NCI-H2227 treated with DMSO at 0.1 percent for 48 hours (cell line): ENCODE measurements around the gene ALKBH2.
A peak's percentile ranks its signal among the peaks of the same experiment; 100 is the strongest.

Experiments
- DNase-seq: peaks from one replicate; lab custom pipeline; 2025; lab: John Stamatoyannopoulos, UW

Gene ALKBH2

DNA sequence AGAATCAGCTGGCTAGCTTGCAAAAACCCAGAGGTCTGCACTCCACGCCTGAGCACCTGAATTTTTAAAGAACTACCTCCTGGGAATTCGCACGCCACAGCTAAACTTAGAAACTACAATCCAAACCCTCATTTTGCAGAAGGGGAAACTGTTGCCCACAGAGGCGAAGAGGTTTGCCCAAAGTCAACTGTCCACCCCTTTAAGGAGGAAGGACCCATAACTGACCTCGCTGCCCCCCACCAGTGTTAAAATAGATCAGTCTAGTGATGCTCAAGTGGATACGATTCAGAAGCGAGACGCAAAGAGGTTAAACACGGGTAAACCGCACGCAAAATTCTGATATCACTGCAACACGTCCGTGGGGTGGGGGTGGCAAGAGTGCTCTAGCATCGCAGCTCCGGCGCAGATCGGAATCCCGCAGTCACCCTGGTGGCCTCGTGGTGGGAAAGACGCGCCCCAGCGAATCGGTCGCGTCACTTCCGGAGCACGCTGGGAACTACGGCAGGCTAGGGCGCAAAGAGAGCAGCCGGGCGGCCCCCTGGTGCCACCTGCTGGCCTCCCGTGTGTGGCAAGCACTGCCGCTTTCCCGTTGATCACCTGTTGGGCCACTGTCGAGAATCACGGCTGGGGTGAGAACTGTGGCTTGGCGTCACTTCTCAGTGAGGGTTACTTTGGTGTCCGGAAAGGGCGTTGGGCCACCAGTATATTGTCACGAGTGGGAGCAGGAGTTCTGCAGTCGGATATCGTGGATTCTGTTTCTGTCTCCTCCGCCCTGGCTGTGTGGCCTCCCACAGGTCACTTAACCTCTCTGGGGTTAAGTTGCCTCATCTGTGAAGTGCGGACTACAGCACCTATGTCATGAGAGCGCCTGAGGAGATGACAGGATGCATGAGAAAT, at the start of gene ALKBH2:
Gene ALKBH2 (minus strand): TSS at position 451 of the 897 bp plus-strand sequence. CDS start 686 bp downstream, outside the sequence.
- peak; percentile 90 for DNase-seq

DNA sequence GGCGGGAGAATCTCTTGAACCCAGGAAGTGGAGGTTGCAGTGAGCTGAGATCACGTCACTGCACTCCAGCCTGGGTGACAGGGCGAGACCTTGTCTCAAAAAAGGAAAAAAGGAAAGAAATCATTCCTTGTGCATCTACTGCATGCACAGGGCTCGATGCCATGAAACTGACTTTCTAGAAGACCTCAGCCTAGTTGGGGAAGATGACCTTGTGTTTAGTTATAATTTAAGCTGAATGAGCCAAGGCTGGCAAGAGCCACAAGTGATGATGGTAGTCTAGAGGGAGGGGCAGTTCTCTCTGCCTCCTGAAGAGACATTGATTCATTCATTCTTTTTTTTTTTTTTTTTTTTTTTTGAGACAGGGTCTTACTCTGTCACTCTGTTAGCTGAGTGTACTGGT, 47.3 kb upstream of the ALKBH2 start:
- DNase-seq: no peak

DNA sequence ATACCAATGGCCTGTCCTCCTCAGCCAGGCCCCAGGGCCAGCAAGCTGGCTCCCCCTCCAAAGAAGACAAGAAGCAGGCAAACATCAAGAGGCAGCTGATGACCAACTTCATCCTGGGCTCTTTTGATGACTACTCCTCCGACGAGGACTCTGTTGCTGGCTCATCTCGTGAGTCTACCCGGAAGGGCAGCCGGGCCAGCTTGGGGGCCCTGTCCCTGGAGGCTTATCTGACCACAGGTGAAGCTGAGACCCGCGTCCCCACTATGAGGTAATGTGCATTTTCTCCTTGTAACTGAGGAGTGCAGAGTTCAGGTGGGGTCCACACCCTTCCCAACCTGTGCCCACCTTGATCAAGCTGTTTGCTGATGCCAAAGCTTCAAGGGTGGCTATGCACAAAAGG, 46.5 kb upstream of the ALKBH2 start:
- no peak for DNase-seq

DNA sequence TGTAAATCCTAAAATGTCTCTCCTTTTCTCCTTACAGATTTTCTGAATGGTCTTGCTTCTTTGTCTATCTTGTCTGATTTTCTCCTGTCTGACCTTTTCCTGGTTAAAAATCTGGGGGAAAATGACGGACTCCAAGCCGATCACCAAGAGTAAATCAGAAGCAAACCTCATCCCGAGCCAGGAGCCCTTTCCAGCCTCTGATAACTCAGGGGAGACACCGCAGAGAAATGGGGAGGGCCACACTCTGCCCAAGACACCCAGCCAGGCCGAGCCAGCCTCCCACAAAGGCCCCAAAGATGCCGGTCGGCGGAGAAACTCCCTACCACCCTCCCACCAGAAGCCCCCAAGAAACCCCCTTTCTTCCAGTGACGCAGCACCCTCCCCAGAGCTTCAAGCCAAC, 46.1 kb upstream of the ALKBH2 start:
- DNase-seq: no peak

DNA sequence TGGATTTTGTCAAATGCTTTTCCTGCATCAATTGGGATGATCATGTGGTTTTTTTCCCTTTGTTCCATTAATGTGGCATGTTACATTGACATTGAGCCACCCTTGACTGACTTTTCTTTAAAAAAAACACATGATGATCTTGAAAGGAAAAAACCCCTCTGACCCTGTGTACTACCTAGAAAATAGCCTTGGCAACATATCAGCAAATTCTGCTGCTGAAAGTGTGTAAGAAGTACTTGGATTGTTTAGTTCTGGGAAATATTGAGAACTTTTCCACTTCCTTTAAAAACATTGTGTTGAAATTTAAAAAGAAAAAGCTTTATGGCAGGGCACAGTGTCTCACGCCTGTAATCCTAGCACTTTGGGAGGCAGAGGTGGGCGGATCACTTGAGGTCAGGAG, 43.8 kb upstream of the ALKBH2 start:
- DNase-seq: no peak

DNA sequence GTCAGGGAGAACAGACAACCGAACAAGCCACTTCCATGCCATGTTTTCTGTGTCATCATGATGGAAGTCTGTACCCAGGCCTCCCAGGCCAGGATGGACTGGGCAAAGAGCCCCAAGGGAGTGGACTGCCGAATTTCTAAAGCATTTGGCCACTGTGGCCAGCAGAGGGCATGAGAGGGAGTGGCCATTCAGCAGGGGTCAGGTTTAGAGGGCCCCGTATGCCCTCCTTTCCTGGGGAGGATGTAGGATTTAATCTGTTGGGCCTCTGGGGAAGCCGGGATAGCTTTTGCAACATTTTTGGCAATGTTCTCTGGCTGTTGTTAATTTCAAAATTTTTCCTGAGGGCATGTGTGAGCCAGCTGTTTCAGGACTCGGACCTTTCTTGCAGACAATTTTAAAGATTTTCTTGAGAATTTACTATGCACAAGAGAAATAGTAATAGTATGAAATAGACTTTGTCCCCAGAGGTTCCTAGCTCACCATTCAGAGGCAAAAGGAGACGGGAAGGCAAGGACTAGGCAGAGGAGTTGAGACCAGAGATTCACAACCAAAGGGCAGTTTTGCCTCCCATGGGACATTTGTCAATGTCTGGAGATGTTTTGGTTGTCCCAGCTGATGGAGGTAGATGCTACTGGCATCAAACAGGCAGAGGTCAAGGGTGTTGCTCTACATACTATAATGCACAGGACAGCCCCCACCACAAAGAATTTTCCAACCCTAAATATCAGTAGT, 41.1 kb upstream of the ALKBH2 start:
- no peak for DNase-seq

DNA sequence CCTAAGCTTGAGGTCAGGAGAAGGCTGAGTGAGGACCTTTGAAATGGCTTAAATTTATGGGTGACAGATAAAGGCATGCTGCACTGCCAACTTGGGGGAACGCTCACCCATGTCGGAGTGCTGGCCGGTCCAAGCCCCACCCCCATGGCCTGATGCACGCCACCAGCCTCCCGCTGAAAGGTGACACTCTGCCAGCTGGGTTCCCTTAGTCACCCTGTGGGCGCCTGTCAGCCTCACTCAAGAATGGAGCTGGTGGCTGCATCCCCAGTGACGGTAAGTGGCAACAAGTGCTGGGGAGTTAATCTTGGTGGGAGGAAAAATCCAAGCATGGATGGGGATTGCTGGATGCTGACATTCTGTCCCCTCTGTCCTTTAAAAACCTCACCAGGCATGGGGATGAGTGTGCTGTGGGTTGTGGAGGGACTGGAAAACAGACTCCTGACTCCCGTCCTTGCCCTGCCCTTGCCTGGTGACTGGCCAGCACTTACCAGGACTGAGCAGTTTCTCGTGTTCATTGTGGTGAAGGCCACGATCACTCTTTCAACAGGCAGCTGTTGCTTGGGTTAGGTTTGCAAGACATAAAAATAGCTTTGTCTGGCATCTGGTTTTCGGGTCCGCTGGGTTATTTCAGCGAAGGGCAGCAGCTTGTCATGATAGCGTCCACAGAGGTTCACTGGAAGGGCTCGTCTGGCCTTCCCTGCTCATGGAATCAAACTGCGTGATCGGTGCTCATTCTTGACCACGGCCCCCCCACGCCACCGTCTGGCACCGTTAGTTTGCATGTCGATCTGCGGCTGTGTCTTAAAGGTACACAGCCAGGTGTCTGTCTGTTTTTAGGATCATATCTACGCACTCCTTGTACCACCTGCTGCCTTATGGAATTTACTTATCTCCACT, 38.1 kb upstream of the ALKBH2 start:
- DNase-seq: no peak

DNA sequence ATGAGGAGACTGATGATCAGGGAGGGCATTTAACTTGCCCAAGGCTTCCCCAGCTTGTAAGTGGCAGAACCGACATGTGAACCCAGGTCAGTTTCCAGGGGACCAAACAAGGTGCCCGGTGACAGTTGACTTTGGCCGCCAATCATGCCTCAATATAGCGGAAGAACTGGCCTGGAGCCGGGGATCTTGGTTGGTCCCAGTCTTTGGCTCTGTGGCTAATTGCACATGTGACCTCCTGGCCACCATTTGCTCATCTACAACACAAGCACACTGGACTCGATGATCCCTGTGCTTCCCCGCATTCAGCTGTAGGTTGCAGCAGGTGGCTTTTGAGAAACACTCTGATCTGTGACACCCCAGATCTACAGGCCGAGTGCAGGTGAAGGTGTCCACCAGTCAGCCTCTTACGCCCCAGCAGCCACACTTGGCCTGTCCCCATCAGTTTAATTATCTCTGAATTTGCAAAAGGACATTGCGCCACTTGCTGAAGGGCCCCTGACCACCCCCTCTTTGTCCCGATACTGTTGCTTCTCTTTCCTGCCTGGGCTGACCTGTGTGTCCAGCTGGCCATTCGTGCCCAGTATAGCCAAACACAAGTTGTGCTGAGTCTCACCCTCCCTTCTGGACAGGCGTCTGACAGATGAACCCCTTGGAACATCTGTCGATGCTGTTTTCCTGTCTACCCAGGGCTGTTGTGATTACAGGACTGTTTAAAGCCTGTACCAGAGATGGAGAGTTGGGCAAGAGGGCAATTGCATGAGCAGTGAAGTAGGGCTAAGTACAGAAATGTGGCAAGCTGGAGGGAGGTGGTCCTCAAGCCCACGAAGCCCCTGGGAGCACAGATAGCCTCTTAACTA, 37.3 kb upstream of the ALKBH2 start:
- DNase-seq: no peak

DNA sequence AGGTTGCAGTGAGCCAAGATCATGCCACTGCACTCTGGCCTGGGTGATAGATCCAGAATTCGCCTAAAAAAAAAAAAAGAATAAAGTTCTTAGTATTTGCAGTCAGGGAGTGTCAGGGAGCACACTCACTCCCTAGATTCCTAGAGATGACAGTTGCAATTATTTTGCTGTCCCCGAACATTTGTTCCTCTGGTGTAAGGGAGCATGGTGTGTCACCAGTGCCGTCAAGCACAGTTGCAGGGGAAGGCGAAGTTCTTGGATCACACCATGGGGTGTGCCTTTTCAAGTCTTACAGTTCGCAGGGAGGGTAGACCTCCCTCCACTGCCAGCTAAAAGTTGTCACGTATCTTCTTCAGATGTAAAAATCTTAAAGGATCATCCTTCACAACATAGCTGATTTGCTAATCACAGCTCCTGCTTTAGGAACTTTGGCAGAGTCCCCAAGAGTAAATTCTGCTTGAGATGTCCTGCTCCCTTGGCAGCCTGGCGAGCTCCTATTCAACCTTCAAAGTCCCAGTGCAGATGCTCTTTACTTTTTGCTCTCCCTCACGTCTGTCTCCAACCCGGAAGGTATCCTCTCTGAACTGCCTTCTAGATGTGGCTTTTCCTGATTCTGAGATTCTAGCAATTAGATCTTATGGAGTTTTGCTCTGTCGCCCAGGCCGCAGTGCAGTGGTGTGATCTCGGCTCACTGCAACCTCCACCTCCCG, 34.4 kb upstream of the ALKBH2 start:
- no peak for DNase-seq

DNA sequence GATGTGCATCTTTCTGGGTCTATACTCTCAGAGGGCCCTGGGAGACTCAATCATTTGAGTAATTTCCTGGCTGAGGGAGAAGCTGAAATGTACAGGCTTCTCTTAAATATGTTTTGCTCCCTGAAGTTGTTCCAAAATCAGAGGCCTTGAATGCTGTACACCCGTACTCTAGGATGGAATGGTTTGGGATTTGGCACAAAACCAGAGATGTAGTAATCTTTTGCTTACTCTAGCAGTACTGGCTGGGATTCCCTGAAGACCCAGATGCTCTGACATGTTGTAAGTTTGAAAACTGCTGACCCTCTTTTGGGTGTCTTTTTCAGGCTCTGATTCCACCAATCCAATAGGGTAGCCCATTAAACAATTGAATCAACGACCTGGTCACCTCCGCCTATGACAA, 33.5 kb upstream of the ALKBH2 start:
- DNase-seq: no peak

DNA sequence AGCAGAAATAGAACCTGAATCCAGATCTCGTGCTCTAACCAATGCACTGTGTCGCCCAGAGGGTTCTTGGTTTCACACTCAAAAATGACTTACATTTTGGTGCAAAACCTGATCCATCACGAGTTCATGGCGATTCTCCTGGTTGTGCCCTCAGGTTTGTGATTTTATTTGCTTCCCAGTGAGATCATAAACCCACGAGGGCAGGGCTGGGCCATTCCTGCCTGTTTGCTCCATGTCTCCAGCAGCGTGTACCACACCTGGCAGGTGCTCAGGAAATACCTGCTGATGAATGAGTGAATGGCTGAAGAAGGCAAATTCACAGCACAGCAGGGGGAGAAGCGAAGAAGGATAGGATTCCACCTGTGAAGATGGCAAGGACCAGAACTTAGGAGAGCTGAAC, 32.5 kb upstream of the ALKBH2 start:
- no peak for DNase-seq

DNA sequence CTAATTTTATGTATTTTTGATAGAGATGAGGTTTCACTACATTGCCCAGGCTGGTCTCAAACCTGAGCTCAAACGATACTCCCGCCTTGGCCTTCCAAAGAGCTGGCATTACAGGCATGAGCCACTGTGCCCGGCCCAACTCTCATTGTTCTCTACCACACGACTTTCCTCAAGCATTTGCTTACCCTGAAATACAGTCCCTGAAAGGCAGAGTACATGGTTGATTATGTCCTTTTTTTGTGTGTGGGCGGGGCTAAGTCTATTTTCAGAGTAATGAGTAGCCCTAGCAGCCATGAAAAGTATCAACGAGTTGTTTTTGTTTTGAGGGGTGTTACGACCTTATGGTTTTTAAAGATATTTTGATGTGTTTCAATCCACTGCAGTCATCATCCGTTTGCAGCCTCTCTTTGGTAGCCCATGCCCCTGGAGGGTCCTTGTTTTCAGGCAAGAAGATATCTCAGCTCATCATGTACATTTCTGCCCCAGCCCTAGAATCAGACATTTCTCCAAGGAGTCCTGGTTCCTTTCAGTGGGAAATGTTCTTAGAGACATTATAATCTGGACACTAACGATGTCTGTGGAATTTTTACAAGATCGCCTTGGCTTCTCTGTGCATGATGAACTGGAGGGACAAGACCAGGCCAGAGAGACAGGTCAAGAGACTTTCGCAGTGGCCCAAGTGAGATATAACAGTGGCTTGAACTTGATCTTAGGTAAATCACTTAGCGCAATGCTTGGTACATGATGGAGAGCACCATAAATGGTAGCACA, 31.8 kb upstream of the ALKBH2 start:
- DNase-seq: no peak

DNA sequence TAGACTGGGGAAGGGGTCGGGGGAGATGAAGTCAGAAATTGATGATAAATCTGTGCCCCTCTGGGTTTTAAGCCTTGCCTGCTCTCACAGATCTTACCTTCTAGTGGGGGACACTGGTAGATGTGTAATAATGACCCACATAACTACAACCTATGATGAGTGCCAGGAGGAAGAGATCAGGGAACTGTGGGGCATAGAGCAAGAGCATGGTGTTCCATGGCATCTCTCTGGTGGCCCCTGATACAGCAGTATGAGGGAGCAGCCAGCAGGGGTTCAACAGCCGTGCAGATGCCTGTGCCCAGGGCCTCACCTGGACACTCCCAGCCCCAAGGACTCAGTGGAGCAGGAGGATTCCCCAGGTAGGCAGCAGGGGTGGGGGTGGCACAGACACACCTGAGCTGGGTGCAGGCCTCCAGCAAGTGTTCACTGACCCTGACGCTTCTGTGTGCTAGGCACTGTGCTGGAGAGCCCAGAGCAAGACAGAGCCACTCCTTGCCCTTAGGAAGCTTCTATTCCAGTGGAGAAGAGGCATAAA, 28.1 kb upstream of the ALKBH2 start:
- DNase-seq: no peak

DNA sequence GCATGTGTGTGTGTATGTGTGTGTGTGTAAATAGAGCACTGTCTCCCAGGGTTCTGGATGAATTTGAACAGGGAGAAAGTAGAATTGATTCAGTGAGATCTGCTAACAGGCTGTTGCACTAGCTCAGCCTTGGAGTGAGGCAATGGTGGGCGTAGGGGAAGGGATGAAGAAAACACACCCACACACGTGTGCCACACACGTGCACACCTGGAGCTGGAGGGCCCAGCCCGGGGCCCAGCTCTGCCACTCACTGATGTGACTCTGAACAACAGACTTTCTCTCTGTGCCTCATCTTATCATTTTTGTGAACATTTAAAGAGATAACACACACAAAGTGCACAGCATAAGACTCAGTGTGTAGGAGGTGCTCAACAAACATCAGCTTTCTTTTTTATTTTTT, 27.3 kb upstream of the ALKBH2 start:
- DNase-seq: no peak

DNA sequence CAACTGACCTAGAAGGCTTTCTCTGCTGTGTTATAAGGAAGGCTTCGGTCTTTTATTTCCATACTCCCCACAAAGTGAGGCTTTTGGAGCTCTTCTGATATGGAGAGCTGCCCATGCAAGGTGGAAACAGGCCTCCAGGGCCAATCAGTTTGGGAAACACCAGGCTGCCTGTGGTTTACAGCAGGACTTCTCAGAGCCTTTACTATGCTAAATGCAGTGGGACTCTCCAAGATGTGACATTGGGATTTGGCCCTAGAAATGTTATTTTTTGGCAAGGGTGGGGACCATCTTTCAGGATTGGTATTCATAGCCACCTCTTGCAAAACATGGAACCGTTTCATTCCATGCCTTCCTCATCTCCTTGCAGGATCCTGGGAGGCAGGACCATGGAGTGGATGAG, 26.8 kb upstream of the ALKBH2 start:
- no peak for DNase-seq

DNA sequence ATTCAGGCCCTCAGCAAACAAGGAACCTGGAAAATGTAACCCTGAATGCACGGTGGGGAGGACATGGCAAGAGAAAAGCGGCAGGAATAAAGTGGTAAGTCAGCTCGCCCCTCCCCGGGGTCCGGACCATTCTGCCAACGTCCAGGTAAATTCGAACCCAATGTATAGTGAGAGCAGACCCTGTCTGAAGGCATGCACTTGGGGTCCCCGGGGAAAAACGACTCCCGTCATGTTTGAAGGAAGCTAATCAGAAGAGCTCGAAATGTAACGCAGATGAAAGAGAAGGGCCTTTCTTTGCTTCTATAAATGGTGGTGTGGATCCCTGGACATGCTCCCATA, 23.3 kb upstream of the ALKBH2 start:
- DNase-seq: no peak

DNA sequence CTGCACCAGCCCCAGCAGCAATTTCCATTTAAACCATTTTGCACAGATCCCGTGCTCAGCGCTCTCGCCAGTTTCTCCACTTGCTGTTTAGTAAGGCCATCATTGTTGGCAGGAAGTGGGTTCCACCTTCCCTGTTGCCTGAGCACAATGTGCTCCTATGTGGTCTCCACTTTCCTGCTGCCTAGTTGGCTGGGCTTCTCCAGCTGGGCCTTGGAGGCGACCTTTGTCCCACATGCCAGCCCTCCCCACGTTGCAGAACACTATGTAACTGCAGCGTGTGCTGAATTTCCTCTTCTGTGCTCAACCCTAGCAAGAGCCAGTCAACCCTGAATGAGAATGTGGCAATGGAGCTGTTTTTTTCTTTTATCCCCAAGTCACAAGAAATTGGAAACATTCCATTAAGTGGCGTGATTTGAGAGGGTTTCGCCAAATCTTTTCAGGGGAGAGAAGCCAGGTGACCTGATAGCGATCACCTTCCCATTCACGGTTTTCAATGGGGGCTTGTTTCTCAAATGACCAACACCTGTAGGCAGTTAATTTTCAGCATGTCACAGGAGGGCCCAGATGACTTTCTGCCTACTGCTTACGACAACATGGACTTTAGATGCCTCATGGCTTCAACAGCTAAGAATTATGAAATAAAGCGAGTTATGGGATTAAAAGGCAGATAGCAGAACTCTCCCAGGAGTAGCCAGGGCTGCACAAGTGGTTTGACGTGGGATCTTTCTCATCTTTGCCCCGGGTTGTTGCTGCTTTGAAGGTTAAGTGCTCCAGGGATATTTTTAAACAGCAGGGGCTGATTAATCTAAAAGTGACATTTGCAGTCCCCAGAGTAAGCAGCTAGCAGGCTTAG, 22.7 kb upstream of the ALKBH2 start, which contains the start of gene ACACB:
Gene ACACB (plus strand): TSS at position 830 of the 853 bp plus-strand sequence. CDS start 22,819 bp downstream, outside the sequence.
- peak; percentile 34 for DNase-seq

DNA sequence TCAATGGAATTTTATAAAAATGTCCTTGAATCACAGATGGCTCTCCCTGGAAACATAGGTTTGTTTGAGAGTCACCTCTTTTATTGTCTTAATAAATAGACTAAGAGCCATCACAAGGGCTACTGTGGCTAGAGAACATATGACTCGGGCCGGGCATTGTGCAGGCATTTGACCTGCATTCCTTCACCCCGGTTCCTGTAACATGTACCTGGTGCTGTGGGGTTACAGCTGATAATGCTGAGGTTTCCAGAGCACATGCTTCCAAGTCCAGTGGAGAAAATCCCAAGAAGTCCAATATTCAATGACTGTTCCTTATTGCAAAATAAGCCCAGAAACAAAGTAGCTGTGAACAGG, 22.1 kb upstream of the ALKBH2 start:
- no peak for DNase-seq

DNA sequence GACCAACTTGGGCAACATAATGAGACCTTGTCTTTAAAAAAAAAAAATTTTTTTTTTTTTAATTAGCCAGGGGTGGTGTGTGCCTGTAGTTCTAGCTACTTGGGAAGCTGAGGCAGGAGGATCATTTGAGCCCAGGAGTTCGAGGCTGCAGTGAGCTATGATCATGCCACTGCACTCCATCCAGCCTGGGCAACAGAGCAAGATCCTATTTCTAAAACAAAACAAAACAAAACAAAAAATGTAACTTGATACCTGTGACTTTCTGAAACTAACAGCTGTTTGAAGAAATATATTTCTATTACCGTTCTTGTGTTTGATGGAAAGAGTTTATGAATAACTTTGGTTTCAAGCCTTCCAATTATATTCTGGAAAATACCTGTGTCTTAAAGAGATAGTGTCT, 21.4 kb upstream of the ALKBH2 start:
- no peak for DNase-seq
